HUES48 (cell line): ENCODE results near the gene PAX5.
"Not testable (repeated sequence)": the region's sequence is repeated elsewhere in the genome, so short reads cannot be mapped to it uniquely, and the experiment has no call there.

ENCODE experiments used
- H3K27ac ChIP-seq: one replicate; pipeline ENCODE4 v1.7.0; 2013; ENCODE audit warnings: low read depth, low read length, inconsistent platforms
- H3K27me3 ChIP-seq: 2 replicates; pipeline ENCODE4 v1.6.1; 2013; ENCODE audit warnings: mild to moderate bottlenecking, low read length; ENCODE audit not compliant: control insufficient read depth, insufficient read depth
- H3K36me3 ChIP-seq: 2 replicates; pipeline ENCODE4 v1.6.1; 2013; ENCODE audit warnings: low read length; ENCODE audit not compliant: control insufficient read depth, insufficient read depth
- H3K4me1 ChIP-seq: 2 replicates; pipeline ENCODE4 v1.6.1; 2013; ENCODE audit warnings: mild to moderate bottlenecking, low read length; ENCODE audit not compliant: control insufficient read depth, insufficient read depth
- H3K4me3 ChIP-seq: 2 replicates; pipeline ENCODE4 v1.5.1; 2013; ENCODE audit warnings: mild to moderate bottlenecking, low read depth, low read length
- H3K9ac ChIP-seq: 2 replicates; pipeline ENCODE4 v1.6.1; 2013; ENCODE audit warnings: mild to moderate bottlenecking, low read depth, low read length, moderate library complexity
- H3K9me3 ChIP-seq: 2 replicates; pipeline ENCODE4 v1.6.1; 2013; ENCODE audit warnings: low read length; ENCODE audit not compliant: control insufficient read depth, insufficient read depth

PAX5 gene

GRCh38 chr9:36873247-36873875, 160.7 kb downstream of the PAX5 start:
- peaks cover 5% of the 10 kb centered on the region; the same call in 1 of the 2 replicates for H3K27me3 ChIP-seq
- H3K4me1 ChIP-seq, result no peaks in the 10 kb centered on the region
- H3K27ac ChIP-seq, result no peak overlapping the region
- H3K9me3 ChIP-seq, result no peaks in the 10 kb centered on the region
- no peak overlapping the region for H3K9ac ChIP-seq
- H3K4me3 ChIP-seq, result no peak overlapping the region
- H3K36me3 ChIP-seq, result no peaks in the 10 kb centered on the region

- Histone ChIP-seq H3K27ac (no peak overlapping the region), H3K36me3 (no peaks in the 10 kb centered on the region), H3K4me3 (no peak overlapping the region), H3K27me3 (peaks cover 5% of the 10 kb centered on the region; the same call in 1 of the 2 replicates), H3K4me1 (no peaks in the 10 kb centered on the region), H3K9ac (no peak overlapping the region), H3K9me3 (no peaks in the 10 kb centered on the region)
These were observed 161.4 kb downstream of the PAX5 start for GRCh38 chr9:36872641-36873040.

DNA sequence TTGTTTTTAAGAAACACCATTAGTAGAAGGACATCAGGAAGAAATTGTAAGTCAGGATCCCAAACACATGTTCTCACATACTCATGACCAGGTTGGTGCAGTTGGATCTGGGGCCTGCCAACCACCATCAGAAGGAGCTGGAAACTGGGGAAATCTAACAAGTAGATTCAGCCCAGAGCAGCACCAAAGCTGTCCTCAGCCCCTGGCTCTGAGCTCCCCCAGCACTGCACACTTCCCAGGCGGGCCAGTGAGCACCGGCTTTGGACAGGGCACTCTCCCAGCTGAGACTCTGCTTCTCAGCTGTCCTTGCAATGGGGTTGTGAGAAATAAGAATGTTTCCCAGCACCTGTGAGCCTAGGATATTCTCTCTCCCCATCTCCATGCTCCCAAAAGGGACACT, 162.5 kb downstream of the PAX5 start:
- no peaks in the 10 kb centered on the region for H3K9me3 ChIP-seq
- no peak overlapping the region for H3K9ac ChIP-seq
- no peaks in the 10 kb centered on the region for H3K36me3 ChIP-seq
- no peak overlapping the region for H3K4me3 ChIP-seq
- no peak overlapping the region for H3K27ac ChIP-seq
- peaks cover 6% of the 10 kb centered on the region for H3K27me3 ChIP-seq
- no peaks in the 10 kb centered on the region for H3K4me1 ChIP-seq

DNA sequence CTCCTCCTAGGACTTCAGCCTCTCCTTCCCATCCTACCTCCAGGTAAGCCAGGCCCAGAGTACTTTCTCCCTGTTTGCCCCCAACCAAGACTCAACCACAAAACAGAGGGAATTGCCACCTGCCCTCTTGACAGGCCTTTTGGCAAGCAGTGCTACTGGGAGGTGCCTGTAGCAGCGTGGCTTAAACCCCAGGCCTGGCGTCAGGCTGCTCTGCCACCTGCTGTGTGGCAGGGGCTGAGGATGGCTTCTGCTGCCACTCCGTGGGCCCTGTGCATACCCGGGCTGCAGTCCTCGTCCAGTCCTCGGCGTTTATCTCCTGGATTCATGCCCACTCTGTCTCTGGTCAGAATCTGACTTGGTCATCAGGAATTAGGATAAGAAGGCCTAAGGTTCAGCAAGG, 163.1 kb downstream of the PAX5 start:
- H3K4me1 ChIP-seq, result no peaks in the 10 kb centered on the region
- no peak overlapping the region for H3K27ac ChIP-seq
- no peak overlapping the region for H3K9ac ChIP-seq
- H3K27me3 ChIP-seq, result peaks cover 12% of the 10 kb centered on the region
- no peaks in the 10 kb centered on the region for H3K9me3 ChIP-seq
- no peaks in the 10 kb centered on the region for H3K36me3 ChIP-seq
- no peak overlapping the region for H3K4me3 ChIP-seq

DNA sequence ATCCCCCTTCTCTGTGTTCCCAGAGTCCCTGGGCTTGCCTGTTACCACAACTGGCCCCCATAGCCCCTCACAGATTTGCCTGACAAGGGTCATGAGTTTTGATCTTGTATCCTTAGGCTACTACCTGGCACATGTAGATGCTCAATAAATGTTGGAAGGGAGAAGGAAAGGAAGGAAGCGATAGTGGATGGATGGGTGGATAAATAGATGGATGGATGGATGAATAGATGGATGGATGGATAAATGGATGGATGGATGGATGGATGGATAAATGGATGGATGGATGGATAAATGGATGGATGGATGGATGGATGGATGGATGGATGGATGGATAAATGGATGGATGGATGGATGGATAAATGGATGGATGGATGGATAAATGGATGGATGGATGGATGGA, 164.5 kb downstream of the PAX5 start:
- not testable (repeated sequence) for H3K36me3 ChIP-seq, H3K4me1 ChIP-seq, H3K9me3 ChIP-seq, H3K4me3 ChIP-seq, H3K9ac ChIP-seq, H3K27ac ChIP-seq
- peaks cover 25% of the 10 kb centered on the region for H3K27me3 ChIP-seq

DNA sequence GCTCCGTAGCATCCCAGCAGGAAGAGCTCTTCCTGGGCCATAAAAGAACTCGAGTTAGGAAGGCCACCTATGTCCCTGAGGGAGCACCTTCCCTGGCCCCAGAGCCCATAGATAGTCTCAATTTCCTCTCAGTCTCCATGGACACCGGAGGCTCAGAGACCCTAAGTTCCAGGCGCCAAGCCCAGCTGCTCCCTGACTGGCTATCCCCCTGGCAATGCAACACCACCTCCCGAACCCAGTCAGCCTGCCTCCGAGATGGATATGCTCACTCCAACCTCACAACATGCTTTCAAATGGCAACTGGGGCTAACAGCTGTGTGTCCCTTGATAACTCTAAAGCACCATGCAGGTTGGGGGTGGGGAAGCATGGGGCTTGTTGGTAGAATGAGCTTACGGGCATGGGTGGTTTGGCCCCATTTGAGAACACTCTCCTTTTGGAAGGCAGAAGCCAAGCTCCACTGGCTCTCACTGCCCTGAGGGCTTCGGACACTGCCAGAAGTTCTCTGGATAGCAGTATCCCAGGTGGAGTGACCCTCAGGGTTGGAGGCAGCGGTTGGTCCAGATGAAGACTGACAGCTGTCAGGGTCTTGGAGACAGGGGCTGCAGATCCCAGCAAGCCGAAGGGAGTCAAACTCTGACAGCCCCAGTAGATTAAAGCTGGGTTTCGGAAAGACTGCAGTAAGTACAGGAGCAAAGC, 165.3 kb downstream of the PAX5 start:
- peaks cover 32% of the 10 kb centered on the region for H3K27me3 ChIP-seq
- H3K36me3 ChIP-seq, result no peaks in the 10 kb centered on the region
- H3K27ac ChIP-seq, result no peak overlapping the region
- H3K4me3 ChIP-seq, result no peak overlapping the region
- H3K9ac ChIP-seq, result no peak overlapping the region
- no peaks in the 10 kb centered on the region for H3K9me3 ChIP-seq
- H3K4me1 ChIP-seq, result no peaks in the 10 kb centered on the region; the same call in 1 of the 2 replicates

- no peak overlapping the region for H3K9ac ChIP-seq
- no peak overlapping the region for H3K27ac ChIP-seq
- no peaks in the 10 kb centered on the region; the same call in 1 of the 2 replicates for H3K4me1 ChIP-seq
- peaks cover 38% of the 10 kb centered on the region for H3K27me3 ChIP-seq
- no peak overlapping the region for H3K4me3 ChIP-seq
- no peaks in the 10 kb centered on the region for H3K9me3 ChIP-seq
- H3K36me3 ChIP-seq, result no peaks in the 10 kb centered on the region
These were observed 166.2 kb downstream of the PAX5 start for GRCh38 chr9:36867672-36868471.

GRCh38 chr9:36867241-36867640, 166.8 kb downstream of the PAX5 start:
- no peak overlapping the region for H3K9ac ChIP-seq
- H3K4me1 ChIP-seq, result no peaks in the 10 kb centered on the region; the same call in 1 of the 2 replicates
- peaks cover 41% of the 10 kb centered on the region for H3K27me3 ChIP-seq
- no peaks in the 10 kb centered on the region for H3K36me3 ChIP-seq
- H3K4me3 ChIP-seq, result no peak overlapping the region
- H3K27ac ChIP-seq, result no peak overlapping the region
- H3K9me3 ChIP-seq, result no peaks in the 10 kb centered on the region

DNA sequence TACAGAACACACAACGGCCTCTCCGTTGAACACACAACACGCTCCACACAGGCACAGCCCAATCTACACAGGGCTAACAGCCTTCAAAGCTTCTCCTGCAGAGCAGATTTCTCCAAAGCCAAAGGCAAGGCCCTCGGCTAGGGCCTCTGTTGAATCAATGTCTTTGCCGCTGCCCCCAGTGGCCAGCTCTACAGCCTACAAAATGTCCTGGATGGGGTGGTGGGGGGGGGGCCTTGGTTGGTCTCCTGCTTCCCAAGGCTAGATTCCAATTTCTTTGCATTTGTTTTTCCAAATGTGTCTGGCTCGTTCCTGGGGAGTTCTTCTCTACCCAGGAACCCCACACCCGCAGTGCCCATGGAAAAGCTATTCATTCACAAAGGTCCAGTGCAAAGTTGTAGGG, 167.2 kb downstream of the PAX5 start:
- no peak overlapping the region for H3K27ac ChIP-seq
- H3K9me3 ChIP-seq, result no peaks in the 10 kb centered on the region
- H3K27me3 ChIP-seq, result peaks cover 41% of the 10 kb centered on the region
- H3K4me3 ChIP-seq, result no peak overlapping the region
- H3K4me1 ChIP-seq, result no peaks in the 10 kb centered on the region; the same call in 1 of the 2 replicates
- H3K36me3 ChIP-seq, result no peaks in the 10 kb centered on the region
- H3K9ac ChIP-seq, result no peak overlapping the region

DNA sequence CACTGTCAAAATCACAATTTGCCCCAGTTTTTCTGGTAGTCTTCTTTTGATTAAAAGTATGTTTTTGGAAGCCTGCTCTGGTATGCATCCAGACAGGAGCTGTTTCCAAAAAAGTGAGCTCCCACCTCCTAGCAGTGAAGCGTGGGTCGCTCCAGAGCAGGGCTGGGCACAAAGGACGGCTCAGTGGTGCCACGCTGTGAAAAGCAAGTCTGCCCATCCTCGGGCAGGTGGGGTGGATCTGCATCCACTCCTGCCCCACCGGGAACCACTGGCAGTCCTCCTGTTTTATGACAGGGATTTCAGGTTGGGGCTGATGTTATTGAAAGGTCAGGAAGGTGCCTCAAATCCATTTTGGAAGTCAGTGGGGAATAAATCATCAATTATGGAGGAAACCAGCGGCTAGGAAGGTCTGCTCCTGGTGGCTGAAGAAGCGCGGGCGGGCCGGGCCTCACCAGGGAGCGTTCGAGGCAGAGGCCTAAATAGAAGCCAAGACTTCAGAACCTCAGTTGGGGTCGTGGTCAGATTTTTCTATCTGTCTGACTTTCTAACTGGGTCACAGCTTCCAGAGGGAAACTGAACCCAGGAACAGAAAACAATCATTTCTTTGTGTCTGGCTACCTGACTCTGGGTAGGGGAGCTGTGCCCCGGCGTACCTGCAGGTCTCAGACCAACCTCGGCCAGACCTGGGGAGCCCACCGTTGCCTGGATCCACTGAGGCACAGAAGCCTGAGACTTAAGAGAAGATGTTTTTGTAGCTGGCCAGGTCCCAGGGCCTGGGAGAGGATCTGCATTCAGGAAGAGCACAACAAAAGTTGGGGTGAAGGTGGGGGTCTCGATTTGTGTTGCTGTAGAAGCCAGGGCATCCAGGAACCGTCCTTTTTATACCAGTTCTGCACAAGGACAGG, 168.1 kb downstream of the PAX5 start:
- H3K9me3 ChIP-seq, result no peaks in the 10 kb centered on the region
- H3K36me3 ChIP-seq, result no peaks in the 10 kb centered on the region
- peaks cover 41% of the 10 kb centered on the region for H3K27me3 ChIP-seq
- H3K4me1 ChIP-seq, result no peaks in the 10 kb centered on the region; the same call in 1 of the 2 replicates
- H3K27ac ChIP-seq, result no peak overlapping the region
- no peak overlapping the region for H3K9ac ChIP-seq
- no peak overlapping the region for H3K4me3 ChIP-seq
